GM18517 (cell line): ENCODE measurements around the gene TAF4.

Source experiments
- ATAC-seq: cut with Tn5 transposase; IDR thresholded peaks from one replicate; pipeline ENCODE4 v1.9.1; 2021; ENCODE audit warnings: mild to moderate bottlenecking, moderate library complexity; ENCODE audit not compliant: unreplicated experiment

TAF4 gene

DNA sequence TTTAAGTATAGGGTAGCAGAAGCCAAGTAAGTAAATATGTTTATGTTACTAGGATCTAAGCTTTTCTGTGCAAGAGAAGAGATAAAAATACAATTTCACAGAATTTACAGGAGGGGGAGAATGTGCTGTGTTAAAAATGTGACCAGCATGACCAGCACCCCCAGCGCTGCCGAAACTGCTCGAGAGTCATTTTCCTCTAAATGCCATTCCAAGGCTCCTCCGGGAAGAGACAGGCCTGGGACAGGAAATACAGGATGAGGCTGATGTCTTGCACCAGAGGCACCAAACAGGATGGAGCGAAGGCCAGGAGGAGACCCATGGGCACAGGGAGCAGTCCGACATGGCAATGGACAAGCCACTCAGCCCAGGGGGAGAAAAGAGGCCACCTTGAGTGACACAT is 21.1 kb downstream of the TAF4 start:
- no peak for ATAC-seq

DNA sequence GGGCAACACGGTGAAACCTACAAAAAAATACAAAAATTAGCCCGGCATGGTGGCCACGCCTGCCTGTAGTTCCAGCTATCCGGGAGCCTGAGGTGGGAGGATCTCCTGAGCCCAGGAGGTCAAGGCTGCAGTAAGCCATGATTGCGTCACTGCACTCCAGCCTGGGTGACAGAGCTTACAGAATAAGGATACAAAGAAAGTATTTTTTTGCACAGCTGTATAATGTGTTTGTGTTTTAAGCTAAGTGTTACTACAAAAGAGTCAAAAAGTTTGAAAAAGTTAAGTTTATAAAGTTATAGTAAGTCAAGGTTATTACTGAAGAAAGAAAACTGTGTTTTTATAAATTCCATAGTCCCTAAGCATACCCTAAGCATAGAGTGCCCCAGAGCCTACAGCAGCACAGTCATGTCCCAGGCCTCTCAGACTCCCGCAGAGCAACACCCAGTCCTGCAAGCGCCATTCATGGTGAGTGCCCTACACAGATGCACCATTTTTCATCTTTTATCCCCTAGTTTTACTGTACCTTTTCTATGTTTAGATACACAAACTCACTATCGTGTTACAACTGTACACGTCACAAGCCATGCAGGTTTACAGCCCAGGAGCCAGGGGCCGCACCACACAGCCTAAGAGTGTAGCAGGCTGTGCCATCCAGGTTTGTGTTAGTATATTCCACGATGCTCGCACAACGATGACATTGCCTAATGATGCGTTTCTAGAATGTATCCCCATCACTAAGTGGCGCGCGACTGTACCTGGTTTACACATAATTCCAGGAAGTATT is 22.4 kb downstream of the TAF4 start:
- no peak for ATAC-seq

DNA sequence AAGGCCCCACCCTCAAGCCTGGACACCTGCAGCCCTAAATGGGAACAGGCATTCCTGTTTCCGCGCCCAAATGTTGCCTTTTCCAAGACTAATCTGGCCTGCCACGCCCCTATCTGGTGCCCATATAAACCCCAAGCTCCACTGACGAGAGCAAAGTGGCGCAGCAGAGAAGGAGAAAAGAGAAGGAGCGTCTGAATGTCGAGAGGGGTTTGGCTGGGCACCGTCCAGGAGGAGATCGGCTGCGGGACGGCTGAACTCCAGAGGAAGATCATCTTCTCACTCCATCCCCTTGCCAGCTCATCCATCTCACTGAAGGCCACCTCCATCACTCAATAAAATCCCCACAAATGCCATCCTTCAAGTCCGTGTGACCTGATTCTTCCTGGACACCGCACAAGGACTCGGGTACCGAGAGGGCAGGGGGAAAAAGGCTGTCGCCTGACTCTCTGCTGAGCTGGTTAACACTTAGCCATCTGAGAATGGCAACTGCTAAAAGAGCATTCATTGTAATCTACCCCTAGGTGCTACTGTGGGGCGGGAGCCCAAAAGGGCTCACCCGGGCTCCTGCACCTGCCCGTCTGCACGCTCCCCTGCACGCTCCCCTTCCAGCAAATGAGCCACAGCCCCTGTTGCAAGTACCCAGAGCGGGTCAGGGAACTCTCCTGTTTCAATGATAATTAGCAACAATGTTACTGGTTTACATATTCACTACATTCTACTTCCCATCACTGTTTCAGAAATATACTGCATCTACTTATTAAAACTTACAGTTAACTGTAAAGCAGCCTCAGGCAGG is 23.5 kb downstream of the TAF4 start:
- ATAC-seq, result no peak

DNA sequence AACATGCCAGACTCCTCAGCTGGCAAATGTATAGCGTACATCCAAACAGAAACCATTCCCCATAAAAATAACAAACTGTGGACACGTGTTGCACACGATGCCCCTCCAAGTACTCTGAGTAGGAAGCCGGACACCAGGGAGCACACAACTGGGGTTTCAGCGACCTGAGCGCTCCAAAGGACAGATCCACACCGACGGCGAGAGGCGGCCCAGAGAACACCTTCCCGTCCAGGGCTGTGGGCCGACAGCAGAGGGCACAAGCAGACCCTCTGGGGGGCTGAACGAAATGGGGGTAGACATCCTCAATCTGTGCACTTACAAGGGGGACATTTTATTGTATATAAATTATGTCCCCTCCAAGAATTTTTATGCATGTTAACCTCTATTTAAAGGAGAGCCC is 24.7 kb downstream of the TAF4 start:
- ATAC-seq, result no peak

DNA sequence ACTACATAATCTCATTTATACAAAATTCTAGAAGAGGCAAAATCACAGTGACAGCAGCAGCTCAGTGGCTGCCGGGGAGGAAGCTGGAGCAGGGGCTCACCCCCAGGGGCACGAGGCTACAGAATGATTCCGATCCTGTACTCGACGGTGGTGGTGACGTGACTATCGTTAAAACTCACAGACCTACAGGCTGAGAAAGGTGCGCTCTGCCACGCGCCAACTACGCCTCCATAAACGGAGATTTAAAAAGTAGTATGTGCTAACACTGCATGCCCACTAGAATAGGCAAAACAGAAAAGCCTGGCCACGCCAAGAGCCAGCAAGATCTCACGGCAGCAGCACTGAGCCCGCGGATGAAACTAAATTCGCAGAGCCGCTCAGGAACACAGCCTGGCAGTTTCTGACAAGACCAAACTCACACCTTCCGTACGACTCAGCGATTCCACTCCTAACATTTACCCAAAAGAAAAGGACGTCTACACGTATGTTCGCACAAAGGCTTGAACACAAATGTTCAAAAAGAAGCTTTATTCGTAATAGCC is 25.2 kb downstream of the TAF4 start:
- ATAC-seq, result no peak

DNA sequence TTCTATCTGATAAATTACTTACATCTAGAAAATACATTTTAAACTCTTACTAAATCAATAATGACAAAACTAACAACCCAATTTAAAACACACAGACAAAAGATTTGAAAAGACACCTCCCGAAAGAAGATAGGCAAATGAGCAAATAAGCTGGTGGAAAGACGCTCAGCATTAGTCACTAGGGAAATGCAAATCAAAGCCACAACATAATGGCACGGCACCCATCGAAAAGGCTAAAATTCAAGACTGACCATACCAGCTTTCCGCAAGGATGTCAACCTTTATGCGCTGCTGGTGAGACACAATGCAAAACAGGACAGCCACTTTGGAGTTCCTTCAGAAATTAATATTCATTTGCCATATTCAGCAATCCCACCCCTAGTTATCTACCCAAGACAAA is 25.9 kb downstream of the TAF4 start:
- no peak for ATAC-seq

DNA sequence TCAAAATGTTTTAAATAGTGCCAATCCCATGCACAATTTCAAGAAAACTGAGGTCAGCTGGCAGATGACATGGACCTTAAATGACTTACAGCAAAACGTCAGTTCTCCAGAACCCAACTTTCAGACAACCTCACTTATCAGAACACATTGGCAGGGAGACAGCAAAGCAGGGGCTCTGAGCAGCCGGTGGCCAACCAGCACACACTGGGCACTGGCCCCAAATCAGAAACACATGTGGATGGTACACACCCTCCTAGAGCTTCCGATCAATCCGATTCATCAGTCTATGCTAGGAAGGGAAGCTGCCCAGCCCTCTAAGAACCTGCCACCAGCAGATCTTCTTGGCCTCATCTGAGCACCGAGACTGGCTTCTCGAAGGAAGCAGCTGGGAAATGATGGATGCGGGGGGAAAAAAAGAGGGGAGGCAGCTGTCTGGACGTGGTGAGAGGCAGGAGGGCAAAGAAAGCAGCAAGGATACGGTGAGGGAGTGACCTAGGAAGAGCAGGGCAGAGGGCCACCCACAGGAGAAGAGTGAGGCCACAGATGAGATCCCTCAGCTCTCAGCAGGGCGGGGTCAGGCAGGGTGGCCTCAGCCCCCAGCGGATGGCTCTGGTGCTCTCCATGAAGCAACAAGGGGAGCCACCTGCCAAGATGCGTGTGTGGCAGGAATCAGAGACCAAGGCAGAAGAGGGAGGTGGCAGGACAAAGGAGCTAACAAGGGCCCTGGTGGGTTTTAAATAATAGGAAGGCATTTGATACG is 32.9 kb downstream of the TAF4 start:
- ATAC-seq, result no peak

DNA sequence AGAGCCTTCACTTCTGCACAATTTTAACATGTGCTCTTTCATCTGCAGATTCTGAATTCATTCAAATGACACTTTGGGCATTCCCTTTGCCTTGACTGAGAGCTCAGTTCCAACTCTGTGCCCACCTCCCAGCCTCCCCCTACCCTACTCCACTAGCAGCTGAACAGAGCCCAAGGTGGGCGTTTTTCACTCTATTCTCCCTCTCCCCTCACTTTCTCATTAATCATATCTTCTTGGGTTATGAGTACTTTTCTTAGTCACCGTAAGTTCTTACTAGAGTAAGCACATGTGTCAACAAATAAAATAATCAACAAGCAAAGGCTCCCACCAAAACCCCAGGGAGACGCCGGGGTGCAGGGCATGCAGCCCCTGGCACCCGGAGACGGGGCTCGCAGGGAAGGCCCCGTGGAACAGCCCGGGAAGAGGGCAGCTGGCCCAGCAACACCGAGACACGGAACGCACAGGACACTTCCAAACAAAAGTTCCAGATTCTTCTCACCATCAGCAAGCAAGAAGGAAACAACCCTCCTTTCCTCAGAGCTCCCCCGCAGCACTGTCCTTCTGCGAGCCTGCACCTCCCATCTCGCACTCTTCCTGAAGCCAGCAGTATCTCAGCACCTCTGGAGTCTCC is 34.1 kb downstream of the TAF4 start:
- ATAC-seq, result no peak

DNA sequence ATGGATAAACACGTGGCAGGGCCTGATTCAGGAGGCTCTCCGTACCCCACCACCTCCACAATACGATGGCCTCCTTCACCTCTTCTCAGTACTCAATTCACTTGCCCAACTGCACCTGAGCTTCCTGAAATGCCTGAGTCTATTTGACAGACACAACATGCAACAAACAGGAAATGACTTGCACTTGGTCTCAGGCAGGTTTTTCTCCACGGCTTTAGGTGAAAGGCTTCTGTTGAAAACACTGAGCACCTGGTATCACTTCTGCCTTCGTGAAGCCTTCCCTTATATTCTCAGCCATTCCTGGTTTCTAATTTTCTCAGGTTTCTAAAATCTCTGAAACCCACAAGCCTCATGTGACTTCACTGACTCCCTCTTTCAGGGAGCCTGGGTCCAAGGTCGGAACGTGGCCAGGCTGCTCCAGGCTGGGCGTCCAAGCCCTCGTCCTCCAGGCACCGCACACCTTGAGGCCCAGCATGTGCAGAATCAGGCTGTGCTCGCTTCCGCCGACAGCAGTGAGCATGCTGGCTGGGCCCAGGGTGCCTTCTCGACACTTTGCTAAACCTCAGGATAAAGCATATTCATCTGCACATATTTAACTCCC is 34.7 kb downstream of the TAF4 start:
- ATAC-seq, result no peak

DNA sequence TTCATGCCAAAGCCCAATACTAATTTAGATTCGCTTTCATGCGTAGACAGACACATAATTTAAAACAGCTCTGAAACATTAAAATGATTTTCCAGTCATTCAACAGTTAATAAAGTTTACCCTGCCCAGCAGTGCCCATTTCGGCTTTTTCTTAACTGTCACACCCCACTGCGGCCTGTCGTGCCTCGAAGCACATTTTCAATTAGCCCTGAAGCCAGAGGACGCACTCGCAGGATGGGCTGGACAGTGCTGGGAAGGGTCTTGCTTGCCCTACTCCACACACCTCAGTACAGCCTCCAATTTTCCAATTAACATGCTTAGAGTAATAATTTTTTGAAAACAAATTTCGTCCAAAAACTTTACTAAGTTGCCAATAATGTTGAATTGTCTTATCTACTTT is 35.3 kb downstream of the TAF4 start:
- ATAC-seq, result no peak

DNA sequence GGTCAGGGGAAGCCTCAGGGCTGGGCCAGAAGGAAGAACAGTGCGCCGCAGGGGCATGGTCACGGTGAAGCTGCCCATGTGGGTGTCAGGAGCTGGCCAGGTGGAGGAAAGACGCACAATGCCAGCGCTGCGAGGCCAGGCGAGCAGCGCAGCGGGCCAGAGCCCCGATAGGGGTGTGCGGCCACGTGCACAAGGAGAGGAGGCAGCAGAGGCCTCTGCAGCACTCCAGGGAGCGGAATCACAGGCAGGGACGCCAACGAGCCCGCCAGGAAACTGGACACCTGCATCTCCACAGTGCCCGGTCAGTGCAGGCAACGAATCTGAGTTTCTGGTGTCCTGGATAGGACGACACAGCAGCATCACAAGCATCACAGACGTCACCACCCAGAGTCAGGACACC is 35.7 kb downstream of the TAF4 start:
- no peak for ATAC-seq

DNA sequence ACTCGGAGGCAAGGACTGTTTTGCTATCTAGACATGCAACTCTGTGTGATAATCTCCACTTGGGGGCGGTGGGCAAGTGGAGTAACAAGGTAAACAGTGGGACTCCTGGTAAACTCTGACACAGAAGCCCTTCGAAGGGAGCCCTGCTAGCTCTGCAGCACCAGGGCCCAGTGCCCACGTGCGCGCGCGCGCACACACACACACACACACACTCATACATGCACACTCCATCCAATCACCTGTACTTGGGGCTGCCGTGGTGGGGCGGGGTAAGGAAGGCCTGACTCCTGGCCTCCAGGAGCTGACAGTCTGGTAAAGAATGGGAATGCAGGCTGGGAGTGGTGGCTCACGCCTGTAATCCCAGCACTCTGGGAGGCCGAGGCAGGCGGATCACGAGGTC is 36.4 kb downstream of the TAF4 start:
- ATAC-seq, result no peak

DNA sequence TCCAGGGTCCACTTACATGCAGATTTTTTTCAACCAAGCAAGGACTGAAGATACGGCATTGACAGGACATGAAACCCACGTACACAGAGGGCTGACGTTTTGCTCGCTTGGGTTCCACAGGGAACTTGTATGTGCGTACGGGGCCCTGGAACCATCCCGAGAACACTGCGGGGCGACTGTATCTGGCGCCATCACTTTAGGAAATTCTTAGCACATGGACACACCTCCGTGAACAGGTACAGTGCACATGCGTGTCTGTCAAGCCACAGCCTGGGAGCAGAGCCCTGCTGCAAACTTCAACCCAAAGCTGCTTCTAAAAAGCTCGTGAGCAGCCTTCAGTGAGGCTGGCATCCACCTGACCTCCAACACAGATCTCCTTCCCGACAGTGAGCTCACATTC is 37.3 kb downstream of the TAF4 start:
- no peak for ATAC-seq

DNA sequence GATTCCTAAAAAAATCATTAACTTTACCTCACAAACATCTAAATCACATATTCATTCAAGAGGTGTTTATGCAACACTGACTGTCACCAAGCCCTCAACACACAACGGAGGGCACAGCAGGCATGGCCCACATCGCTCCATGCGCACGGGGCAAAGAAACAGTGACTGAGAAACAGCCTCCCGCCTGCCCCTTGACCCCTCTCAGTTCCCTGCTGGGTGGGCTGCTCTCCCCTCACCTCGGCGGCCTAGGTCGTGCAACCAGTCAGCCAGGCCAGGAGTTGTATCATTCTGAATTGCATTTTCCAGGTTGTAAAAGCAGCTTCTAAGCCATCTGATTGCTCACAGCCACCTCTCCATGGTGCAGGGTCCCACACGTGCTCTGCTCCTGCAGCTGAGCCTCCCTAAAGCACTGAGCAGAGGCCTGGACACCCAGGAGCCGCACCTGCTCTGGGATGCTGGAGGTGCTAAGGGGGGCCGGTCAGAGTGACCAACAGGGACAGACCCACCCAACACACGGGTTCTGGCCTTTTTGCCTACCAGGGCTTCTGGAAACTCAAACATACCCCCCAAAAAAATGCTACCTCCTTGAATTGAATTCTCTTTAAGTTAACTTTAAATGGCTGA is 37.9 kb downstream of the TAF4 start:
- no peak for ATAC-seq

DNA sequence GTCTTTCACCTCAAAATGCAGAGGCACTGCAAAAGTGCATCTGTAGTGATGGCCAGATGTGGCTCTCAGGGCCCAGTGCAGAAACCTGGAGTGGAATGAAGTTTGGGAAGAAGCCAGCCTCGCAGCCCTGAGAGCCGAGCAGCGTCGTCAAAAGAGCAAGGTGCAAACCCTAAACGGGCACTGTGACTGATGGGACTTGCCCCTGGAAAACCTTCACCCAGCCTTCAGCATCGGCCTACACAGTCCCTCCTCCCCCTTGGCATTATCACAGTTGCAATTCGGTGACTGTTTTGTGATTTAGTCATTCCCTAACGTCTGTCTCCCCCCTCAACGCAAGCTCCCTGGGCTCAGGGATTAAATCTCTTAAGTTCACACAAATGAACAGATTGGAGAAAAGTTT is 38.6 kb downstream of the TAF4 start:
- no peak for ATAC-seq

DNA sequence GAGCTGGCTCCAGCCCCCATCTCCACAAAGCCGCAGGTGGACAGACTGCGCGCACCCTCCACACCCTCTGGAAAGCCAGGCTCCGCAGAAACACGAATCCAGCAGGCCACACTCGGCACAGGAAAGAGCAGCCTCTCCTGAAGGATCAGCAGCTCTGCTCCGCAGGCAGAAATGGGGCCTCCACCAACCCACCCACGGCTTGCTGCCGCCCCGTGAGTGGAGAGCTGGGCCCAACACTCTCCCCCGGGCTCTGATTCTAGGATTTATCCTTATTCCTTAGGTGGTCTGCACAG is 39.2 kb downstream of the TAF4 start:
- ATAC-seq, result no peak

DNA sequence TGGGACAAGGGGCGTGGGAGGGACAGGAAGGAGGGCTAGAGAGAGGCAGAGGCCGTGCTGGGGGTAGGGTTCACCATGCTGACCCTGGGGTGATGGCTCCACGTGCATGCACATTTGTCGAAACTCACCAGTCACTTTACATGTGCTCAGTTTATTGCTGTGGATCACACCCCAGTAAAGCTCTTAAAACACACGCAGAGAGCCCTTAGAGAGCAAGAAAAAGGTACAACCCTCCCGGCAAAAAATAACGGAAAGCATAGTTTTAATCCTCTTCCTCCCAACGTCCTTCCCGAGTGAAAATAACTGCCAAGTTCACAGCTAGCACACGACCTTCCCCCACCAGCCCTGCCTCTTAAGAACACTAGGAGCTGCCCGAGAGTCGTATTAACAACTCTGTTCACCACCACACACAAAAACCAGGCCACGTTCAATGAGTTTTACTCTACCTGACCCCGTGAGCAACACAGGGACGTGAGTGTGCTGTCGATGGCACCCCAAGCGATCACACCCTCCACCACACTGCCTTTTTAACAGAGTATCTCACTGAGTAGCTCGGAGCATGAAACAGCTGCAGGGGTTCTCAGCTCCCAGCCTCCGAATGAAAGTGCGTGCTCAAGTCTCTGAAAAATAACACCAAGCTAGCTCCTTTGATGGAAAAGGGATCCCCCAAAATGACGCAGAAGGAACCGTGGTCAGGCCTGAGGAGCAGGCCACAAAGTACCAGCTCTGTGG is 39.7 kb downstream of the TAF4 start:
- no peak for ATAC-seq

DNA sequence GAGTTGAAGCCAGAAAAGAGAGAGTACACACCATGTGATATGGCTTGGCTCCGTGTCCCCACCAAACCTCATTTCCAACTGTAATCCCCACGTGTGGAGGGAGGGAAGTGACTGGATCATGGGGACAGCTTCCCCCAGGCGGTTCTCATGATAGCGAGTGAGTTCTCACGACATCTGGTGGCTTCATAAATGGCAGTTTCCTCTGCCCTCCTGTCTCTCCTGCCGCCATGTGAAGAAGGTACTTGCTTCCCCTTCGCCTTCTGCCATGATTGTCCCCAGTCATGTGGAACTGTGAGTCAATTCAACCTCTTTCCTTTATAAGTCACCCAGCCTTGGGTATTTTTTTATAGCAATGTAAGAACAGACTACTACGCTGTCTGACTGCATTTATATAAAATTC is 40.3 kb downstream of the TAF4 start:
- ATAC-seq, result no peak

DNA sequence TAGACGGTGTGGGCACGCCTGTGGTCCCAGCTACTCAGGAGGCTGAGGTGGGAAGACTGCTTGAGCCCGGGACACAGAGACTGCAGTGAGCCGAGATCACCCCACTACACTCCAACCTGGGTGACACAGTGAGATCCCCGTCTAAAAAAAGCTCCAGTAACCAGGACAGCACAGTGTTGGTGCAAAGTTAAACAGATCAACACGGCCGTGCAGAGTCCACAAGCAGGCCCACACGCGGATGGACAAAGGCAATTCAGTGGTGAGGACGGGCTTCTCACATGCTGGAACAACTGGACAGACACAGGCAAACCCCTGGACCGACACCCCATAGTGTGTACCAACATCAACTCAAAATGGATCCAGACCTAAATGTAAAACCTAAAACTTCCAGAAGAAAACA is 41.7 kb downstream of the TAF4 start:
- ATAC-seq, result no peak
